LNCaP clone FGC (cell line): Measurements from ENCODE around the gene UBXN2A.
A peak's percentile ranks its signal among the peaks of the same experiment; 100 is the strongest.

Experiments used
- DNase-seq: peaks from one replicate; pipeline ENCODE4 v3.0.0-alpha.2; 2011; ENCODE audit warnings: low read depth
- H3K4me3 ChIP-seq: 2 replicates; pipeline ENCODE4 v1.5.1; 2011; ENCODE audit warnings: mild to moderate bottlenecking, low read depth, low read length, control low read depth
- TF ChIP-seq, protein P1 (sequence below): IDR thresholded peaks from 2 replicates; pipeline ENCODE4 v1.5.1; 2012; ENCODE audit warnings: mild to moderate bottlenecking; ENCODE audit not compliant: control insufficient read depth, insufficient read depth; ENCODE audit errors: extremely low read depth

The UBXN2A gene

DNA sequence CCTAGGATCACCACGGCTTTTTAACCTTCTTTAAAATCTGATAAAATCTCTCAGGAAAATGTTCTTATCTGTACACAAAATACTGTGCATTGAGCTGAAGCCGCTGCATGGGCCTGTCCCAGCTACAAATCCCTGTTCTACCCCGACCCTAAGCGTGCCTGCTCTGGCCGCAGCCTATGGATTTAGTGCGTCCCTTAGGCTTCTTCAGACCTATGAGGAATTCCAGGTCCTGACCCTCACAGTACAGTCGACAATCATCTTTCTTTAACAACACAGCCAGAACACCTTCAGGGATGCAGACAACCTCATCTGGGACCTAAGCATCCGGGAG lies 107.4 kb downstream of the UBXN2A start:
- DNase-seq, result no peak
- TF ChIP-seq, protein P1, sequence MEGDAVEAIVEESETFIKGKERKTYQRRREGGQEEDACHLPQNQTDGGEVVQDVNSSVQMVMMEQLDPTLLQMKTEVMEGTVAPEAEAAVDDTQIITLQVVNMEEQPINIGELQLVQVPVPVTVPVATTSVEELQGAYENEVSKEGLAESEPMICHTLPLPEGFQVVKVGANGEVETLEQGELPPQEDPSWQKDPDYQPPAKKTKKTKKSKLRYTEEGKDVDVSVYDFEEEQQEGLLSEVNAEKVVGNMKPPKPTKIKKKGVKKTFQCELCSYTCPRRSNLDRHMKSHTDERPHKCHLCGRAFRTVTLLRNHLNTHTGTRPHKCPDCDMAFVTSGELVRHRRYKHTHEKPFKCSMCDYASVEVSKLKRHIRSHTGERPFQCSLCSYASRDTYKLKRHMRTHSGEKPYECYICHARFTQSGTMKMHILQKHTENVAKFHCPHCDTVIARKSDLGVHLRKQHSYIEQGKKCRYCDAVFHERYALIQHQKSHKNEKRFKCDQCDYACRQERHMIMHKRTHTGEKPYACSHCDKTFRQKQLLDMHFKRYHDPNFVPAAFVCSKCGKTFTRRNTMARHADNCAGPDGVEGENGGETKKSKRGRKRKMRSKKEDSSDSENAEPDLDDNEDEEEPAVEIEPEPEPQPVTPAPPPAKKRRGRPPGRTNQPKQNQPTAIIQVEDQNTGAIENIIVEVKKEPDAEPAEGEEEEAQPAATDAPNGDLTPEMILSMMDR, result no peak
- peak overlapping the region; percentile 91 for H3K4me3 ChIP-seq

DNA sequence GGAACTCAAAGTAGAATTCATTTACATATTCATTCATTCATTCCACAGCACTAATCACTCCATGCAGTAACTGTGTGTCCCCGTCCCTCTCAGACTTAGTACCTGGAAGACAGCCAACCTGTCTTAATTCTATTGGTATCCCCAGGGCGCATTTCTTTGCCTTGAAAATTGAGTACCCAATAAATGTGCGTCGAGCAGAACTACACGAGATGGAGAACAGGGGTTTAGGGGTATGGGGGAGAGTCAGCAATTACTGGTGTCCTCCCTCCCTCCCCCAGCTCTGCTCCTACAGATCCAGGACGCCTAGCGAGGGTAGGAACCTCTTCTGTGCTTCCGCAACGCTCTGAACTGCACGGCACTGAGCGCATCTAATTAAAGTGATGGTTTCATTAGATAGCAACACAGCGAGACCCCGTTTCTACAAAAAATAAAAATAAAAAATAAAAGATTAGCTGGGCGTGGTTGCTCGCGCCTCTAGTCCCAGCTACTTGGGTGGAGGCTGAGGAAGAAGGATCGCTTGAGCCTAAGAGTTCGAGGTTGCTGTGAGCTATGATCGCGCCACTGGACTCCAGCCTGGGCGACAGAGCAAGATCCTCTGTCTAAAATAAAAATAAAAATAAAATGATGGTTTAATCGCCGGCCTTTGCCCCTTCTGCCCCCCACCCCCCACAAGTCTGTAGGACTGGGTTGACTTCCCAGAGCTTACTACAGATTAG lies 108.7 kb downstream of the UBXN2A start:
- DNase-seq, result no peak
- H3K4me3 ChIP-seq, result peak overlapping the region; percentile 23; the same call in 1 of the 2 replicates
- TF ChIP-seq, protein P1, result no peak

DNA sequence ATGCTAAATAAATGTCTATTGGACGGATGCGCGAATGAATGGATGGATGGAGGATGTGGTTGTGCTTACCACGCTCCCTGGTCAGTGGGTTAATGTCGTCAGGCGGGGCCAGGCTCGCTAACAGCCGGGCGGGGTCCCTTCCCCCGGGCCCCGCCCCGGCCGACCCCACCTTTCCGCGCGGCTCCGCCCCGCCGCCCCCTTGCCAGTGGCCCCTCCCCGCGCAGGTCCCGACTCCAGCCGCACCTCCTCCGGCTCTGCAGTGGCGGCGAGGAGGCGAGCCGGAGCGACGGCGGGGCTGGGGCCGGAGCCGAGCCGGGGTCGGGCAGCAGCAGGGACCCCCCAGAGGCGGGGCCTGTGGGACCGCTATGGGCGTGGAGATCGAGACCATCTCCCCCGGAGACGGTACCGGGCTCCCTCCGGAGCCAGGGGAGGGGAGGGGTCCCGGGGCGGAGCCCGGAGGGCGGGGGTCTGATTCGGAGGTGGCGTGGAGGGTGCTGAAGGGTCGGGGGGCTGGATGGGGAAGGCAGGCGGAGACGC lies 109.3 kb downstream of the UBXN2A start, which contains the start of gene FKBP1B:
Gene FKBP1B, plus strand, starts transcription at position 257 of the 537 bp plus-strand sequence. Its CDS starts 109 bp downstream, at position 366.
- peak within 1 kb of the TSS; percentile 23; the same call in 1 of the 2 replicates for H3K4me3 ChIP-seq
- TF ChIP-seq, protein P1, result no peak
- no peak for DNase-seq

DNA sequence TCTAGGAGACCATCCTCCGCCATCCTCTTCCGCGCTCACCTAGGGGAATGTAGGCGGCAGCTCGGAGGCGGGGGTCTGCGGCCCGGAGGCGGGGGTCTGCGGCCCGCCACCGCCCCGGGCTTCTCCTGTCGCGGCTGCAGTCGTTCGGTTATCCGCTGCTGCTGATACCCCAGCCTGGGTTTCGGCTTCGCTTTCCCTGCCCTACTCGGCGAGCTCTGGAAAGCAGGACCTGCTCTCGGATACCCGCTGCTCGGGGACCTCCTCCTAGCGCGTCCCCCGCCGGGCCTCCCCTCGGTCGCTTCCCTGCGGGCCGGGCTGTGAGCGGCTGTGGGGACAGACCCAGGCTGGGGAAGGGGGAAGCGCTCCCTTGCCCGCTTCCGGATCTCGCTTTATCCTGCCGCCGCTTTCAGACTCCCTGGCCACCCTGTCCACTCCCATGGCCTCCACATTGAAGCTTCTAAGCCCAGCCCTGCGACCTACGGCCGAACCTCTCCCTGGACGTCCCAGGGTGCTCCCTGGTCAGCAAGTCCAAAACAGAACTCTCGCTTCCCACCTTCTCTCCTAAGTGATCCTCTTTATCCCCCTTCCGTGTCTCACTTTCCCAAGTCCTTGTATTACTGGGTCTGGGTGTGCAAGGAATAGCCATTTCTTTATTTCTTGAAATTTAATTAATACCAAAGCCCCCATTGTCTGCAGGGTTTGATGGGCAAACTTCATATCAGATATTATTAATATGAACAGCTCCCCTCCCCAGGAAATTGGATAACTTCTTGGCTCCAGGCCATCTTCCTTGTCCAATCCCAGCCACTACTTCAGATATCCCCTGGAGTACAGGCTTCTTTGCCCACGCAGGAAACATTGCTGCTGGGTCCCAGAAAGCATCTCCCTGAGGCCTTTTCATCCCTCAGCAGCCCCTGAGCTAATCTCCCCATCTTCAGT lies 110.0 kb downstream of the UBXN2A start:
- H3K4me3 ChIP-seq, result no peak overlapping the region
- DNase-seq, result no peak
- TF ChIP-seq, protein P1, result no peak

DNA sequence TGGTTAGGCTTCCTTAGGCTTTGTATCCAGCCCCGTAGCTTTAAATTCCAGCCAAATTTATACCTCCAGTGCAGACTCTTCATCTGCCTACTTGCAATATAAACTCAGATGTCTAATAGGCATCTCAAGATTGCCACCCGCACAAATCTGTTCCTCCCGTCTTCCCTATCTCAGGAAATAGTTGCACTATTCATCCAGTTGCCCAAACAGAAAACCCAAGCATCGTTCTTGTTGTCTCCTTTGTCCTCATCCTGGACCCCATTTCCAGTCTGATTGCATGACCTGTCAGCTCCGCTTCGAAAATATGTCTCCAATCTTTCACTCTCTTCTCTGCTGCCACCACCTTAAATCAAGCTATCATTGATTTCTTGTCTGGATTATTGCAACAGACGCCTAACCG lies 111.6 kb downstream of the UBXN2A start:
- no peak overlapping the region for H3K4me3 ChIP-seq
- no peak for DNase-seq
- TF ChIP-seq, protein P1, result no peak

DNA sequence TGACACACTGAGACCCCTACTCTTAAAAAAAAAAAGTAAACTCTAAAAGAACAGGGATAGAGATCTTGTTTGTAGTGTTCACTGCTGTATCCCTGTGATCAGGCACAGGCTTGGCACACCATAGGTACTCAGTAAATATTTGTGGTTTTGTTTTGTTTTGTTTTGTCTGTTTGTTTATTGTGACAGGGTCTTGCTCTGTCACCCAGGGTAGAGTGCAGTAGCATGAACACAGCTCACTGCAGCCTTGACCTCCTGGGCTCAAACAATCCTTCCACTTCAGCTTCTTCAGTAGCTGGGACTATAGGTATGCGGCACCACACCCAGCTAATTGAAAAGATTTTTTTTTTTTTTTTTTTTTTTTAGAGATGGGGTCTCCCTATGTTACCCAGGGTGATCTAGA lies 112.7 kb downstream of the UBXN2A start:
- no peak for DNase-seq
- no peak overlapping the region for H3K4me3 ChIP-seq
- TF ChIP-seq, protein P1, result no peak
